ENCODE results near the gene RSRC2.

- TF ChIP-seq POLR2A (IDR thresholded peaks at IDR 0.05; ENCODE audit: low read depth, low read length) (no peak), POLR2AphosphoS5 (IDR thresholded peaks at IDR 0.05; ENCODE audit: low read depth, low read length) (no peak), TAF1 (IDR thresholded peaks at IDR 0.05; ENCODE audit: borderline replicate concordance, low read depth, low read length) (no peak)
These were observed 18.6 kb downstream of the RSRC2 start for GRCh38 chr12:122508163-122508562.

All from GM12892 (cell line).